HCT116 (cell line): Measurements from ENCODE around the gene ZNF76. TPM values are rescaled to one million over a fixed set of nuclear protein-coding genes. Genes with fewer than 3 reads are reported as not detected.

ENCODE experiments used
- ATAC-seq: fragments of 200-7000 bp; cut with Tn5 transposase; 2 replicates; pipeline ENCODE4 v1.9.1; 2020; ENCODE audit warnings: mild to moderate bottlenecking, moderate library complexity
- BruUV-seq: library from RNA; stranded (reverse); fragments of 400-500 nt; replicated peaks from 2 replicates; lab custom pipeline; 2021; lab: Mats Ljungman, UMichigan
- CTCF ChIA-PET: fragments of 300-600 bp; sonication (Branson Sonifier 250); formaldehyde crosslinking; loops from one replicate; lab custom pipeline; 2021; ENCODE audit warnings: antibody characterized with exemption; lab: Charles Lee
- POLR2A ChIA-PET: fragments of 300-600, 350-600 bp; sonication (Branson Sonifier 250); formaldehyde crosslinking; loops from one replicate; lab custom pipeline; 2021; ENCODE audit warnings: antibody characterized with exemption; lab: Charles Lee
- RAD21 ChIA-PET, 2 experiments: fragments of 300-600 bp; sonication (Branson Sonifier 250); formaldehyde crosslinking; loops; one replicate each; lab custom pipeline; 2023; ENCODE audit warnings: low total read pairs in 2 of 2; ENCODE audit not compliant: uncharacterized antibody in 2 of 2, unreplicated experiment in 2 of 2, low non-redundant PET in 1 of 2; lab: Charles Lee
- DNase-seq: peaks from one replicate; pipeline ENCODE4 v3.0.0-alpha.2; 2010; ENCODE audit warnings: low read depth, low spot score
- H2AFZ ChIP-seq: fragments of 200-600 bp; shearing (Covaris generic), sonication (generic); 2 replicates; pipeline ENCODE4 v1.6.1; 2017; ENCODE audit warnings: low read depth, mixed run types, mixed read lengths, antibody characterized with exemption, low read length; ENCODE audit not compliant: poor library complexity, severe bottlenecking
- H3K27ac ChIP-seq: 2 replicates; pipeline ENCODE4 v1.5.1; 2012; ENCODE audit warnings: low read depth, low read length
- H3K27me3 ChIP-seq: fragments of 200-600 bp; sonication (generic); 2 replicates; pipeline ENCODE4 v1.6.1; 2016; ENCODE audit warnings: mixed run types, low read length, mixed read lengths; ENCODE audit not compliant: insufficient read depth
- H3K36me3 ChIP-seq, 2 experiments: fragments of 200-500 bp in 1 of 2; fragments of 200-600 bp in 1 of 2; sonication (Bioruptor generic) in 1 of 2; sonication (generic) in 1 of 2; 2 replicates each; pipeline versions ENCODE4 v1.5.1 to v1.6.1; 2014 to 2016; ENCODE audit warnings: low read length in 2 of 2, inconsistent platforms in 1 of 2, mixed read lengths in 1 of 2, mixed run types in 1 of 2; ENCODE audit not compliant: insufficient read depth in 2 of 2, control insufficient read depth in 1 of 2
- H3K4me1 ChIP-seq, 2 experiments: fragments of 200-600 bp in 1 of 2; sonication (generic) in 1 of 2; 2 replicates each; pipeline versions ENCODE4 v1.5.1 to v1.6.1; 2012 to 2017; ENCODE audit warnings: low read length in 2 of 2, inconsistent platforms in 1 of 2, mild to moderate bottlenecking in 1 of 2, mixed read lengths in 1 of 2, mixed run types in 1 of 2, moderate library complexity in 1 of 2; ENCODE audit not compliant: insufficient read depth in 2 of 2, control insufficient read depth in 1 of 2
- H3K4me2 ChIP-seq: fragments of 200-600 bp; sonication (generic); 2 replicates; pipeline ENCODE4 v1.6.1; 2017; ENCODE audit warnings: mixed run types, low read length, mixed read lengths
- H3K4me3 ChIP-seq, 2 experiments: fragments of 200-600 bp in 1 of 2; sonication (generic) in 1 of 2; replicated peaks in 1 of 2; 2 replicates each; pipeline ENCODE4 v1.5.1; 2011 to 2016; ENCODE audit warnings: low read length in 2 of 2, control low read depth in 1 of 2, low read depth in 1 of 2, mild to moderate bottlenecking in 1 of 2, mixed read lengths in 1 of 2, mixed run types in 1 of 2
- H3K79me2 ChIP-seq: fragments of 200-600 bp; sonication (generic); 2 replicates; pipeline ENCODE4 v1.6.1; 2017; ENCODE audit warnings: mild to moderate bottlenecking, mixed run types, low read length, moderate library complexity, mixed read lengths; ENCODE audit not compliant: insufficient read depth
- H3K9ac ChIP-seq: fragments of 200-600 bp; sonication (generic); 2 replicates; pipeline ENCODE4 v1.6.1; 2016; ENCODE audit warnings: low read length, mixed read lengths
- H3K9me2 ChIP-seq: fragments of 200-600 bp; sonication (generic), shearing (Covaris generic); 2 replicates; pipeline ENCODE4 v1.6.1; 2017; ENCODE audit warnings: mixed run types, mild to moderate bottlenecking, moderate library complexity; ENCODE audit not compliant: insufficient read depth
- H3K9me3 ChIP-seq, 2 experiments: fragments of 200-500 bp in 1 of 2; fragments of 200-600 bp in 1 of 2; sonication (Bioruptor generic) in 1 of 2; sonication (generic) in 1 of 2; 2 replicates each; pipeline ENCODE4 v1.6.1; 2014 to 2017; ENCODE audit warnings: low read length in 2 of 2, mixed read lengths in 2 of 2, inconsistent platforms in 1 of 2, low read depth in 1 of 2, mild to moderate bottlenecking in 1 of 2, mixed run types in 1 of 2, moderate library complexity in 1 of 2; ENCODE audit not compliant: control insufficient read depth in 1 of 2, insufficient read depth in 1 of 2
- H4K20me1 ChIP-seq: fragments of 200-600 bp; sonication (generic), shearing (Covaris generic); 2 replicates; pipeline ENCODE4 v1.6.1; 2017; ENCODE audit warnings: mixed run types, mild to moderate bottlenecking, moderate library complexity; ENCODE audit not compliant: insufficient read depth
- ATF3 ChIP-seq: IDR thresholded peaks from 2 replicates; pipeline ENCODE4 v1.6.1; 2012
- CBX3 ChIP-seq: IDR thresholded peaks from 2 replicates; pipeline ENCODE4 v1.6.1; 2012; ENCODE audit warnings: low read depth
- CEBPB ChIP-seq: IDR thresholded peaks from 2 replicates; pipeline ENCODE4 v1.6.1; 2012; ENCODE audit warnings: low read depth
- EGR1 ChIP-seq: IDR thresholded peaks from 2 replicates; pipeline ENCODE4 v1.6.1; 2012; ENCODE audit warnings: low read depth
- JUND ChIP-seq: IDR thresholded peaks from 2 replicates; pipeline ENCODE4 v1.6.1; 2012
- MAX ChIP-seq: IDR thresholded peaks from 2 replicates; pipeline ENCODE4 v1.6.1; 2012
- POLR2A ChIP-seq: IDR thresholded peaks from 2 replicates; pipeline ENCODE4 v1.7.0; 2011; ENCODE audit warnings: borderline replicate concordance; ENCODE audit not compliant: insufficient read depth, insufficient read length; ENCODE audit errors: extremely low read depth
- RAD21 ChIP-seq: IDR thresholded peaks from 2 replicates; pipeline ENCODE4 v1.6.1; 2012; ENCODE audit warnings: low read depth, mild to moderate bottlenecking
- REST ChIP-seq: IDR thresholded peaks from 2 replicates; pipeline ENCODE4 v1.6.1; 2012; ENCODE audit warnings: low read depth
- SRF ChIP-seq: IDR thresholded peaks from 2 replicates; pipeline ENCODE4 v1.6.1; 2012; ENCODE audit warnings: low read depth
- TCF7L2 ChIP-seq: IDR thresholded peaks from 2 replicates; pipeline ENCODE4 v1.7.0; 2011; ENCODE audit warnings: borderline replicate concordance, inconsistent platforms; ENCODE audit not compliant: insufficient read depth, insufficient read length; ENCODE audit errors: extremely low read depth
- ZBTB33 ChIP-seq: IDR thresholded peaks from 2 replicates; pipeline ENCODE4 v1.6.1; 2011; ENCODE audit warnings: mild to moderate bottlenecking, low read length, moderate library complexity; ENCODE audit not compliant: insufficient replicate concordance; ENCODE audit errors: extremely low read depth
- intact Hi-C: fragments of 100-400 bp; cut with micrococcal nuclease; formaldehyde crosslinking; loops from 2 replicates; pipeline ENCODE4 v1.10.0; 2022
- total RNA-seq: library from RNA; stranded (reverse); gene quantifications from one replicate; pipeline ENCODE4 v1.2.1, GENCODE V29; 2021; ENCODE audit not compliant: unreplicated experiment

Gene ZNF76
- total RNA-seq, 1 experiment from 2014 or later = 47.5 TPM

- TF ChIP-seq ZBTB33 = no peak
- no peak for TF ChIP-seq EGR1
- no peak for TF ChIP-seq MAX
- TF ChIP-seq CEBPB = no peak
- TF ChIP-seq CBX3 = no peak
- TF ChIP-seq ATF3 = no peak
- TF ChIP-seq, all 23 proteins: peak for 0
These were observed 14.5 kb downstream of the ZNF76 start (continued) for GRCh38 chr6:35273822-35274559.

GRCh38 chr6:35275744-35276260 is 16.3 kb downstream of the ZNF76 start:
- RAD21 ChIA-PET = no interaction called here
- no peaks in the 10 kb centered on the region for H4K20me1 ChIP-seq
- H3K9me2 ChIP-seq = no peaks in the 10 kb centered on the region
- H3K79me2 ChIP-seq = no peaks in the 10 kb centered on the region
- POLR2A ChIA-PET = no interaction called here
- peaks cover 3 to 12% of the 10 kb centered on the region in 2 experiments; a peak in 2 of 4 replicates for H3K4me1 ChIP-seq
- TF ChIP-seq MAX (no peak), TCF7L2 (no peak), ATF3 (no peak), POLR2A (no peak), JUND (no peak), RAD21 (no peak), SRF (no peak), REST (no peak)
- CTCF ChIA-PET = no interaction called here
- H2AFZ ChIP-seq = no peak overlapping the region
- H3K27me3 ChIP-seq = no peaks in the 10 kb centered on the region
- H3K9me3 ChIP-seq = no peaks in the 10 kb centered on the region
- DNase-seq = no peak
- no peak overlapping the region for H3K4me2 ChIP-seq
- H3K36me3 ChIP-seq = no peaks in the 10 kb centered on the region; a peak in 1 of 4 replicates
- H3K4me3 ChIP-seq = no peak overlapping the region
- ATAC-seq = no peak
- no peak overlapping the region for H3K27ac ChIP-seq
- no peak overlapping the region for H3K9ac ChIP-seq
- intact Hi-C loops = no loop called here
- no TSS peak for BruUV-seq
